HCEC 1CT (cell line): Measurements from ENCODE around the gene FXYD1.
"Not testable (repeated sequence)": the region's sequence is repeated elsewhere in the genome, so short reads cannot be mapped to it uniquely, and the experiment has no call there.

Source experiments
- DNase-seq: peaks from one replicate; pipeline ENCODE4 v3.0.0-alpha.2; 2017

FXYD1 gene

DNA sequence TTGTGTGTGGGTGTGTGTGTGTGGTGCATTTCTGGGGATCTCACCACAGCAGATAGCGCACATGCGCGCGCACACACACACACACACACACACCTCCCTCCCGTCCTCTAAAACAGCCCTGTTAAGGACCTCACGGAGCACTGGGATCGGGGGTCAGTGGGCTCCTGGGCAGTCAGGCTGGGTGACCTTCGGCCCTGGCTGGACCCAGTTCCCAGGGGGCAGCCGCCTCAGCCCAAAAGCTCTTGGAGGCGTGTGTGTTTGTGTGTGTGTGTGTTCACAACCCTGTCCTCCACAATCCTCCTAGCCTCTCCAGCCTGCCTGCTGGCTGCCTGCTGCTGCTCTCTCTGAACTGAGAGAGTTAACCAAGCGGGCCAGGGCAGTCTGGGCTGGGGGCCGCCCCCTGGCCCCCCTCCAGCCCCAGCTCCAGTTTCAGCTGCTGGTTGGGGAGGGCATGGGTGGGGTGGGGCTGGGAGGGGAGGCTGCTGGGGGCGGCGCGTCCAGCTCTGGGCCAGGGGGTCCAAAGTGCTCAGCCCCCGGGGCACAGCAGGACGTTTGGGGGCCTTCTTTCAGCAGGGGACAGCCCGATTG, at the start of gene FXYD1:
Gene FXYD1, plus strand, starts transcription at position 520 of the 588 bp plus-strand sequence. CDS start 1,256 bp downstream, outside the sequence.
- DNase-seq: no peak

DNA sequence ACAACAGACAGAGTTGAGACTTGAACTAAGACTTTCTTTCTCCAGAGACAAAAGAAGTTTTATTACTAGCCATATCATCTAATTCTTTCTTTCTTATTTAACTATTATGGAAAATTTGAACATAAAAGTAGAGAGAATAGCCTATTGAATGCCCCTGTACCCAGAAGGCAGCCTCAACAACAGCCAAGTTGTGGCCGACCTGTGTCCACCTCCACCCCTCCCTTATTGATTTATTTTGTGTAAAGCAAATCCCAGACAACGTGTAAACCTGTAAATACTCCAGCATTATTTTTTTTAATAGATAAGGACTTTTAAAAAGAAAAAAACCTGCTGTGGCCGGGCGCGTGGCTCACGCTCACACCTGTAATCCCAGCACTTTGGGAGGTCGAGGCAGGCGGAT, 49.1 kb upstream of the FXYD1 start:
- no peak for DNase-seq

DNA sequence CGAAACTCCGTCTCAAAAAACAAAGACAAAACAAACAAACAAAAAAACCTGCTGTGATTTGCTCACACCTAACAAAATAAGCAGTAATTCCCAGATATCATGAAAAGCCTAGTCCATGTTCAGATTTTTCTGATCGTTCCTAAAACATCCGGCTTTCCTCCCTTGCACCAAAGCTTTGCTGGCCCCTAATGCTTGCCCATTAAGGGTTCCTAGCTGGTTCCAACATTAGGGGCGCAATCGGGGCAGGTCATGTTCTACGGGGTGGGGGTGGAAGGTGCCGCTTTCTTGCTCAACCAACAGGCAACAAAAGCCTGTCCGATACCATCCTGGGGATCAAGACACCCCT, 48.5 kb upstream of the FXYD1 start:
- DNase-seq: no peak

DNA sequence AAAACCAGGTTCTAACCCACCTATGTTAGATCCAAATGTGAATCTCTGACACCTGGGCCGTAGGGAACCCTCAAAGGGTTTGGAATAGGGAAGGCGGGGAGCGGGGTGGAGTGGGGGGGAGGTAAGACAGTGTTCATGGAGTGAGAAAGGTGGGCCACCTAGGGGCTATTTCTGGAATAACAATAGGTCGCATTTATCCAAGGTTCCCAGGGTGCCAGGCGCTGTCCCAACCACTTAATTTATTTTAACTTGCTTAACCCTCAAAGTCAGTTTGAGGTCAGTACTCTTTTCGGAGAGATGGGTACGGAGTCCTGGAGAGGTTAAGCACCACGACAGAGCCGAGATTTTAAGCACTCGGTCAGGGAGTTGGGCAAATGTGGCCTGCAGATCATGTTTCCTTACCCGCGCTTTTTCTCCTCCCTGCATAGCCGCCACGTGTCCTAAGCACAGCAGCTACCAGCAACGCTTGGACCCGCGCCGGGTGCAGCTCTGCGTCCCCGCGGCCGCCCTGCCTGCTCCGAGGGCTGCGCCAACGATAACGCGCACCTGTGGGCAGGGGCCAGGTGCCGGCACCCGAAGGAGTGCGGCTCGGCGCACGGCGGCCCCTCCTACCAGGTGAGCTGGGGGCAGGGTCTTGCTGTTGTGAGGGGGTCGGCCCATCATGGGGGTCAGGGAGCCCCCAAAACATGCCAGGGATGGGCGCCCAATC, 48.0 kb upstream of the FXYD1 start:
- peak; percentile 59 for DNase-seq

DNA sequence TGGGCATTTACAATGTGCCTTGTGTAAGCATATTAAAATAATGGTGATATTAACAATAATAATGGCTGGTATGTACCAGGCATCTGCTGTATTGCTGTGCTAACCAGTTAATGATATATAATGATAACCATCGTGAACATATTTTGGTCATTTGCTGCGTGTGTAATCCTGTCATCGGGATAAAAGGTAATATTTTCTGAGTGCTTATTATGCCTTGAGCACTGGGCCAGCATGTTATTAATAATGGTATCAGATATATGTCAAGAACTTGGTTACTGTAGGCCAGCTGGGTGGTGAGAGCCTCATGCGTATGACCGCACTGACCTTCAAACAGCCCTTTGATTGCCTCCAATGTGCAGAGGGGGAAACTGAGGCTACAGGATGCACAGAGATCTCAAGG, 45.2 kb upstream of the FXYD1 start:
- no peak for DNase-seq

DNA sequence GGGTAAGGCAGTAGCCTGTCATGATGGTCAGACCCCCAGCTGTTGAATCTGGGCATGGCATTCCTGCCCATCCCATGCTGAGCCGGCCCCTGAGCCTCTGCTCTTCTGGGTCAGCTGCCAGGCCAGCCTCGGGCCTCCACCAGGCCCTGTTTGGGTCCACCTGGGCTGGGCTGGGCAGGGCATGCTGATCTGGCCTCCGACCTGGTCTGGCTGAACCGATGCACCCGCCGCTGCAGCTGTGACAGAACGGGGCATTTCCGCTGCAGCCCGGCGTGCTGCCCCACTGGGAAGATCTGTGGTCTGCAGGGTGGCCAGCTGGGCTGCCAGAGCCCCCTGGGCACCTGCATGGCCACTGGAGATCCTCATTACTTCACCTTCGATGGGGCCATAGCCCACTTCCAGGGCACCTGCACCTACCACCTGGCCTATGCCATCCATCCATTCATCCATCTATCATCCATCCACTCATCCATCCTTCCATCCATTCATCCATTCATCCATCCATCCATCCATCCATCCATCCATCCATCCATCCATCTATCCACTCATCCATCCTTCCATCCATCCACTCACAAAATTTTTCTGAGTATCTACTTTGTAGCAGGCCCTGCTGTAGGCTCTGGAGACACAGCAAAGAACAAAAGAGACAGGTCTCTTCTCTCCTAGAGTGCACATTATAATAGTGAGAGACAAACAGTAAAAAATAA, 44.5 kb upstream of the FXYD1 start:
- no peak for DNase-seq

DNA sequence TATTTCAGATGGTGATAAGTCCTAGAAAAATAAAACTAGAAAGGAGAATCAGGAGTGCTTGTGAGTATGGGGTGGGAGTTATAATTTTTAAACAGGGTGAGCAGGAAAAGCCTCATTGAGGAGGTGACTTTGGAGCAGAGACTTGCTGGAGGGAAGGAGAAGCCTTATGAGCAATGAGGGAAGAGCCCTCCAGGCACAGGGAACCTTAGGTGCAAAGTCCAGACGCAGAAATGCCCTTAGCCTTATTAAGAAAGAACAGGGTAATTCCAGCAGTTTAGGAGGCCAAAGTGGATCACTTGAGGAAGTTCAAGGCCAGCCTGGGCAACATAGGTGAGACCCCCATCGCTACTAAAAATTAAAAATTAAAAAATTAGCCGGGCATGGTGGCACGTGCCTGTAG, 44.0 kb upstream of the FXYD1 start:
- no peak for DNase-seq

DNA sequence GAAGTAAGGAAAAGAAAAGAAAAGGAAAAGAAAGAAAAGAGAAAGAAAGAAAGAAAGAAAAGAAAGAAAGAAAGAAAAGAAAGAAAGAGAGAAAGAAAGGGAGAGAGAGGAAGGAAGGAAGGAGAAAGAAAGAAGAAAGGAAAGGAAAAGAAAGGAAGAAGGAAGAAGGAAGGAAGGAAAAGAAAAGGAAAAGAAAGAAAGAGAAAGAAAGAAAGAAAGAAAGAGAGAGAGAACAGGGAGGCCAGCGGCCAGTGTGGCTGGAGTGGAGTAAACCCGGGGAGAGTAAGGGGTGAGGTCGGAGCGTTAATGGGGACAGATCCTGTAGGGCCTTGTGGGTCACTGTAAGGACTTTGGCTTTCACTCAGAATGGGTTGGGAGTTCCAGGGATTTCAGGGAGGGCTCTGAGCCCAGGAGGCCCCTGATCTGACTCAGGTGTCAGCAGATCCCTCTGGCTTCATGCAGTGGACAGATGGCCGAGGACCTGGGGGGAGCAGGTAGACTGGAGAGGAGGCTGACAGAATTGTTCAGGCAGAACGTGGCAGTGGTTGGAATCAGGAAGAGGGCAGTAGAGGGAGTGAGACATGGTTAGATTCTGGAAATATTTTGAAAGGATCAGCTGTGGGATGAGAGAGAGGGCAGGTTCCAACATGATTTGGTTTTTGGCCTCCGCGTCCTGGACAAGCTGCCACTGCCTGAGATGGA, 42.8 kb upstream of the FXYD1 start:
- no peak for DNase-seq

DNA sequence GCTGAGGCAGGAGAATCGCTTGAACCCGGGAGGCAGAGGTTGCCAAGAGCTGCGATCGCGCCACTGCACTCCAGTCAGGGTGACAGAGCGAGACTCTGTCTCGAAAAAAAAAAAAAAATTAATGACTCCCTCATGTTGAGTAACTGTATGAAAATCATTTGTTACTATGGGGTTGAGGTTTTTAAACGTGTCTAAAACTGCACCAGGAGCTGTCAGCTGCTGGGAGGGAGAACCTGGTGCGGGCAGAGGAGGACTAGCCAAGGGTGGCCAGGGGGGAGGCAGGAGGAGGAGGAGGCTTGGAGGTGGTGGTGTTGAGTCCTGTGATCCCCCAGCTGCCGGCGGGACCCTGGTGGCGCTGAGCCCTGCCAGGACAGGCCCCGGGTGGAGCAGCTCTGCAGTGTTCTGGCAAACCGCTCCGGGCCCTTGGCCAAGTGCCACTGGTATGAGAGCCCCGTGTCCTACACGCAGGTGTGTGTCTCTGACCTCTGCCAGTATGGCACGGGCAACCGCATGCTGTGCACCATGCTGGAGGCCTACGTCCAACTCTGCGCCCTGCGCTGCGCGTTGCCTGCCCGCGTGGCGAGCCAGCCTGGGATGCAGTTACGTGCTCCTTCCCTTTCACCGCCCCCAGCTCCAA, 40.1 kb upstream of the FXYD1 start:
- DNase-seq: no peak

DNA sequence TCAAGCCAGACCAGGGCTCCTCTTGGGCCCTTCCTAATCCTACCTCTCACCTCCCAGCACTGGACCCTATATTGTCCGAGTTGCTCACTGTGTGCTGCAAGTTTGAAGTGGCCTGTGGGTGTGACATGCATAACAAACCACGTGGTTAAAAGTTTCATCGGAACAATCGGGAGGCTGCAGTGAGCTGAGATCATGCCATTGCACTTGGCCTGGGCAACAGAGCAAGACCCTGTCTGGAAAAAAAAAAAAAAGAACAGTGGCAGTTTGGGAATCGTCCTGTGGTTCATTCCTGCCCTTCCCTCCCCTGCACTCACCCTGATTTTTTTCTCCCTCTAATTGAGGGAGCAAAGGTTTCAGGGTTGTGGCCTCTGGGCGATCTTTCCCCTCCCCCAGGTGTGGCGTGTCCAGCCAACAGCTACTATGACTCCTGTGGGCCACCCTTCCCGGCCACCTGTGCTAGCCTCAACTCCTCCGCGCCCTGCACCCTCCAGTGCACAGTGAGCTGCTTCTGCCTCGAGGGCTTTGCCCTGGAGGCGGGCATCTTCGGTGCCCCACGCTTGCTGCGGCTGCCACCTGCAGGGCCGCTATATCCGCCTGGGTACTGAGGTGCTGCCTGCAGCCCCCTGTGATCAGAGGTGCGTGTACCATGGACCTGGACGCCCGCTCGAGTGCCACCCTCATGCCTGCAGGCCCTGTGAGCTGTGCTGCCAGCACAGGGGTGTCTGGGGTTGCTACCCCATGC, 39.3 kb upstream of the FXYD1 start:
- no peak for DNase-seq

DNA sequence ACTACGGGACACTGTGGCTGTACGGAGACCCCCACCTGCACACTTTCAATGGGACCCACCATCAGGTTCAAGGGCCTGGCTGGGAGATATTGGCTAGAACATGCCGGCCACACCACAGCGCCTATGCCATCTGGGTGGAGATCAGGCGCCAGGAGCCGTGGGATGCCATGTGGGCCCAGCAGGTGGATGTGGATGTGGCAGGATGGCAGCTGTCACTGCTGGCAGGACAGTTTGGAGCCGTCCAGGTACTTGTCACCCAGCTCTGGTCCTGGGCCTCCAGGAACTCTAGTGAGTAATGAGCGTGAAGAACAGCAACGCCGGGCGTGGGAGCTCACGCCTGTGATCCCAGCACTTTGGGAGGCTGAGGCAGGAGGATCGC, 38.7 kb upstream of the FXYD1 start:
- DNase-seq: no peak

DNA sequence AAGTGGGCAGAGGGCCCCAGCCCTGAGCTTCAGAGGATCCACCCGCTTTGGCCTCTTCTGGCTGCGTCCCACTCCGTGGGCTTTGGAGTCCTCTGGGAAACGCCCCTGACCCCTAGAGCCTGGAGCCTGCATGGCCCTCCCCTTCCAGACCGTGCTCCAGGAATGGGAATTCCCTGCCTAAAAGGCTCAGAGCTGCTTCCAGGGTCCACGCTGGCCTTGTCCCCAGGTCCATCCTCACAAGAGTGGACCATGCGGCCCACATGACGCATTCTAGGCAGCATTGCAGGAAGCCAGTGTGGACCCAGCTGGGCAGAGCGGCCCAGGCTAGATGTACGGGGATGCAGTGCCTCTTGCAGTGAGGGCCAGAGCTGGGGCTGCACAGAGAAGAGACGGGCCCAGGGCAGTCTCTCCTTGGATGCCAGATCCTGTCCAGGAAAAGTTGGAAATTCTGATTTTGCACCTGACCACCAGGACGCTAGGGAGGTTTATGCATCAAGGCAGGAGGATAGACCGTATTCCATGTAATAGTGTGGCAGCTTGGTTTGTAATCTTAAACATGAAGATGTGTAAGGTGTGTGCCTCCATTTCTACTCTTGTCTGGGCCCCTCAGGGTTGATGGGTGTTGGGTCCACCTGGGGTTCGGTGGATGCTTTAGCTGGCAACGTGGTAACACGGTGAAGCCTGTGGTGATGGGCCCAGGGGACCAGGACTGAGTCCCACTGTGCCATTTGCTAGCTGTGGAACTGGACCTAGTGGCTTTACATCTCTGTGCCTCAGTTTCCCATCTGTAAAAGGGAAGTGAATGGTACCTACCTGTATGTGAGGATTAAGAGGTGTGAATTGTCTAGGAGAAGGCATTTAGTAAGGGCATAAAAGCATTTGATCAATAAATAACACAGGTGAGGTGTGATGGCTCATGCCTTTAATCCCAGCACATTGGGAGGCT, 37.8 kb upstream of the FXYD1 start:
- no peak for DNase-seq

DNA sequence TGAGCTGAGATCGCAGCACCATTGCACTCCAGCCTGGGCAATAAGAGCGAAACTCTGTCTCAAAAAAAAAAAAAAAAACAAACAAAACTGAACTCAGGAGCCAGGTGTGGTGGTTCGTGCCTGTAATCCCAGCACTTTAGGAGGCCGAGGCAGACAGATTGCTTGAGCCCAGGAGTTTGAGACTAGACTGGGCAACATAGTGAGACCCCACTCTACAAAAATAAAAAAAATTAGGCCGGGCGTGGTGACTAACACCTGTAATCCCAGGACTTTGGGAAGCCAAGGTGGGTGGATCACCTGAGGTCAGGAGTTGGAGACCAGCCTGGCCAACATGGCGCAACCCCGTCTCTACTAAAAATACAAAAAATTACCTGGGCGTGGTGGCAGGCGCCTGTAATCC, 36.7 kb upstream of the FXYD1 start:
- DNase-seq: not testable (repeated sequence)

DNA sequence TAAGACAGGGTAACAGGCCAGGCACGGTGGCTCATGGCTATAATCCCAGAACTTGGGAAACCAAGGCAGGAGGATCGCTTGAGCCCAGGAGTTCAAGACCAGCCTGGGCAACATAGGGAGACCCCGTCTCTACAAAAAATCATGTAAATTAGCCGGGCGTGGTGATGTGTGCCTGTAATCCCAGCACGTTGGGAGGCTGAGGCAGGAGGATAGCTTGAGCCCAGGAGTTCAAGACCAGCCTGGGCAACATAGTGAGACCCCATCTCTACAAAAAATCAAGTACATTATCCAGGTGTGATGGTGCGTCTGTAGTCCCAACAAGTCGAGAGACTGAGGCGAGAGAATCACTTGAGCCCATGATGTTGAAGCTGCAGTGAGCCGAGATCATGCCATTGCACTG, 35.0 kb upstream of the FXYD1 start:
- DNase-seq: not testable (repeated sequence)

DNA sequence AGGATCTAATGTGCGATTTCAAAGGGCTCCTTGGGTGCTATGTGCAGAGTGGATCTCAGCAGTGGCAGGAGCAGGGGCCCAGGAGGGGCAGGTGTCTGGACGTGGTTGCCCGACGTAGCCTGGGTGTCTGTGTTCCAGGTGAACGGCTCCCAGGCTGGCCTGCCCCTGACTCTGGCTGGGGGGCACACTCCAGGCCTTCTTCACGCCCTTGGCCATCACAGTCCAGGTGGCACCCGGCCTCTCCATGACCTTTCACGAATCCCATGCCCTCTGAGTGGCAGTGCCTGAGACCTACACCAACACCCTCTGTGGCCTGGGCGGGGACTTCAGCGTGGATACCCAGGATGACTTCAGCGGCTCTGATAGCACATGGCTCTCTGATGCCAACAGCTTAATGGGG, 34.3 kb upstream of the FXYD1 start:
- DNase-seq: no peak

DNA sequence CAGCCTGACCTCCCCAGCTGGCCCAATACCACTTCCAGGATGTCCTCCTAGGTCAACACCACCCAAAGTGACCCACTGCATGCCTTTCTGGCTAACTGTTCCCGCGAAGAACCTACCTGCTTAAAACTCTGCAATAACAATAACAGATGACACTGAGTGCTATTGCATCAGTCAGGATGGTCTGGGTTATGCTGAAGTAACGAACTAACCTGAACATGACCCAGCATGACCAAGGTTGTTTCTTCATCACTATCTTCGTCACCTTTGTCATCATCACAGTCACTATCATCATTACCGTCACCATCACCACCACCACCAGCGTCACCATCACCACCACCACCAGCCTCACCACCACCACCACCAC, 33.6 kb upstream of the FXYD1 start:
- no peak for DNase-seq

DNA sequence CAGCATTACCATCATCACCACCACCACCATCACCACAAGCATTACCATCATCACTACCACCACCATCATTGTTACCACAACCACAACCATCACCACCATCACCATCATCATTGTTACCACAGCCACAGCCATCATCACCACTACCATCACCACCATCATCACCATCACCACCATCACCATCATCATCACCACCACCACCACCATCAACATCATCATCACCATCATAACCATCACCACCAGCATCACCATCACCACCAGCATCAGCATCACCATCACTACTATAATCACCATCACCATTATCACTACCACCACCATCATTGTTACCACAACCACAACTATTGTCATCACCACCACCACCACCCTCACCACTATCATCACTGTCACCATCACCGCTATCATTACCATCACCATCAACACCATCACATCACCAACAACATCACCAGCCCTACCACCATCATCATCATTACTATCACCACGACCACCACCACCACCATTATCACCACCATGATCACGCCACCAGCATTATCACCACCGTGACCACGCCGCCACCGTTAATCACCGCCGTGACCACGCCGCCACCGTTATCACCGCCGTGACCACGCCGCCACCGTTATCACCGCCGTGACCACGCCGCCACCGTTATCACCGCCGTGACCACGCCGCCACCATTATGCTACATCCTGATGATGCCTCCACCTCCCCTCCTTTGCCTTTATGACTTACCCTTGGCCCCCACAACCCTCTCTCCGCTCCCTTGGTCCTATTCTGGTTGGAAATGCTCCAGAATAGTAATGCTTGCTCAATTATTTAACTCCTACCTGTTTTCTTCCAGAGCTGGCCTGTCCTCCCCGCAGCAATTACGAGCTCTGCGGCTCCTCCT, 33.0 kb upstream of the FXYD1 start:
- DNase-seq: no peak

DNA sequence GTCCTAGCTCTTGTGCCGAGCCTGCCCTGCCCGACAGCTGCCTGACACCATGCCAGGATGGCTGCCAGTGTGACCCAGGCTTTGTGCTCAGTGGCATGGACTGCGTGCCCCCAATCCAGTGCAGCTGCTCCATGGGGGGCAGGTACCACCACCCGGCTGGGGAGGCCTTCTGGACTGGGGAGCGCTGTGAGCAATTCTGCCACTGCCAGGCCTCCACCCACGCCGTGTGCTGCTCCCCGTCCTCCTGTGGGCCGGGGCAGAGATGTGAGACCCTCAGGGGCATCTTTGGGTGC, 32.4 kb upstream of the FXYD1 start:
- no peak for DNase-seq

DNA sequence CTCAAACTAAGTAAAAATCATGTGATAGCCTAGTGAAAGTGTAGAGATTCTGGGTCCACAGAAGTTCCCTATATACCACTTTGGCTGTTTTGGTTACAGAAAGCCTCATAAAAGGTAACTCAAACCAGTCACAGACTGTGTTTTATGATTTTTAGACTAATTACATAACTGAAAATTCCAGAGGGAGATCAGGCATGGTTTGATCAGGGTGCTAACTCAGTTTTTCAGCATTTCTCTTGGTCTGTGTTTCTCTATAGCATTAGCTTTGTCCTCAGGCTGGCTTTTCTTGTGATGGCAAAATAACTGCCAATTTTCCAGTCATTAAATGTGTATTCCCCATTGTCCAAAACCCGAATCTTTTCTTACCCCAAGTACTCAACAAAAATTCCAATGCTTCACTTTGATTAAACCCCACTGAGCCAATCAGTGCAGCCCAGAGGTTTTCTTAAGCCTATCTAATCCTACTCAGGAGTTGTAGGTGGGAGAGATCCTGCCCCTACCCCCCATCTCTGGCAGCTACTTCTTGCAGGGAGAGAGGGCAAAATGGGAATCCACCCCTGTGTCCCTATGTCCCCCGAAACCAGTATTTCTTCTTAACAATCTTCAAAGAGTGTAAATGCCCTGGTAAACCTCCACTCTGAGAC, 31.6 kb upstream of the FXYD1 start:
- no peak for DNase-seq

DNA sequence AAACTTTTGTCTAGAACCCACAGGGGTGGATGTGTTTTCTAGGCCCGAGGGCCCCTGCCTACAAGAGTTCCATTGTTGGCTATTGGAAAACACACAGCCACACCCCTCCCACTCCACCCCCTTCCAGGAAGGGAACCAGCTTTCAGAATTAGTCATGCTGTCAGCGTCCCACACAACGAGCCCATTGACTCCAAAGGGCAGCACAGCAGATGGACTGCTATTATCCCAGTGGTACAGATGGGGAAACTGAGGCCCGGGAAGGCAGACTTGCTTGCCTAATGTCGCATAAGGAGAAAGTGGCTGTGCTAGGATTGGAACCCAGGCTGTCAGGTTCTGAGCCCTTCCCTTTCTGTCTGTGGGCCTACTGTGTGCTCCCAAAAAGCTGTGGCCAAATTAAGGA, 31.1 kb upstream of the FXYD1 start:
- DNase-seq: peak; percentile 17
